Left ventricle myocardium inferior (tissue), 1 donor: ENCODE results near the gene PLEKHA6. TPM values are rescaled to one million over a fixed set of nuclear protein-coding genes. Genes with fewer than 3 reads are reported as not detected.

Experiments used
- DNase-seq: peaks from one replicate; pipeline ENCODE4 v3.0.0-alpha.2; 2020
- H3K27ac ChIP-seq: fragments of 200-600 bp; replicated peaks from 2 replicates; pipeline ENCODE4 v1.8.0; 2021
- H3K27me3 ChIP-seq: fragments of 200-600 bp; 2 replicates; pipeline ENCODE4 v1.8.0; 2021; ENCODE audit warnings: low read depth
- H3K36me3 ChIP-seq: fragments of 200-600 bp; 2 replicates; pipeline ENCODE4 v1.8.0; 2021
- H3K4me1 ChIP-seq: fragments of 200-600 bp; 2 replicates; pipeline ENCODE4 v1.8.0; 2021
- H3K4me3 ChIP-seq: fragments of 200-600 bp; 2 replicates; pipeline ENCODE4 v1.8.0; 2021; ENCODE audit warnings: mild to moderate bottlenecking, moderate library complexity
- H3K9me3 ChIP-seq: fragments of 200-600 bp; replicated peaks from 2 replicates; pipeline ENCODE4 v1.8.0; 2021
- intact Hi-C: fragments of 100-400 bp; cut with micrococcal nuclease; formaldehyde crosslinking; loops from one replicate; pipeline ENCODE4 v1.11.0; 2022
- total RNA-seq: library from RNA; stranded (reverse); fragmentation: NEBNext Ultra II Directional; extraction: Animal tissue kit (Norgen Biotek cat#: 25700); gene quantifications from one replicate; pipeline ENCODE4 v1.2.1, GENCODE V29; 2021
- TF ChIP-seq, protein P1 (sequence below): fragments of 200-600 bp; IDR thresholded peaks from 2 replicates; pipeline ENCODE4 v1.8.0; 2021; ENCODE audit warnings: antibody characterized with exemption, mild to moderate bottlenecking, borderline replicate concordance
- donor health status: DM: no; HTN: yes; CAD: no; lungs with severe emphysema.

The PLEKHA6 gene
- total RNA-seq, 1 donor from 2014 or later = 28.8 TPM

DNA sequence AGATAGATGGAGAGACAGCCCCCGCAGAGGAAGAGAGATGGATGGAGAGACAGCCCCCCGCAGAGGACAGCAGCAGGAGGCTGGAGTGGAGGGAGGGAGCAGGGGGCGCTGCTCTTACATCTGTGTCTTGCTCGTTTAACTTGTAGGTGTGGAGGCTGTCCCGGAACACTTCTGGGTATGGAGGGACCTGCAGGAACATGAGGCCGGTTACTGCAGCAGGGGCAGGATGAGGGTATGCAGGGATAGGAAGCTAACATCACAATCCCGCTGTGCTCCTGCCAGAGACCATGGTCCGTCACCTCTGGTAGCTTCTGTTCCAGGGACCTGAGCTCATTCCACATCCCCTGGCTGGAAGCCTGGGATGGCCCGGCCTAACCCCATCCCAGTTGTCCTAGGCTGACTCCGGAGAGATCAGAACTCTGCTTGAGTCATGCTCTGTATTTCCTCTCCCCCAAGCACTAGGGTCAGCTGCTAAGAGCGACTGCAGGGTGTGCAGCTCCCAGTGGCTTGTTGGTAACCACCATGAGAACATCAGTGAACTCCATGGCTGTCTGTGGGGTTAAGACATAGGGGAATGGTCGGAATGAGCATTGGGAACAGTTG lies 109.2 kb downstream of the PLEKHA6 start:
- TF ChIP-seq, protein P1, sequence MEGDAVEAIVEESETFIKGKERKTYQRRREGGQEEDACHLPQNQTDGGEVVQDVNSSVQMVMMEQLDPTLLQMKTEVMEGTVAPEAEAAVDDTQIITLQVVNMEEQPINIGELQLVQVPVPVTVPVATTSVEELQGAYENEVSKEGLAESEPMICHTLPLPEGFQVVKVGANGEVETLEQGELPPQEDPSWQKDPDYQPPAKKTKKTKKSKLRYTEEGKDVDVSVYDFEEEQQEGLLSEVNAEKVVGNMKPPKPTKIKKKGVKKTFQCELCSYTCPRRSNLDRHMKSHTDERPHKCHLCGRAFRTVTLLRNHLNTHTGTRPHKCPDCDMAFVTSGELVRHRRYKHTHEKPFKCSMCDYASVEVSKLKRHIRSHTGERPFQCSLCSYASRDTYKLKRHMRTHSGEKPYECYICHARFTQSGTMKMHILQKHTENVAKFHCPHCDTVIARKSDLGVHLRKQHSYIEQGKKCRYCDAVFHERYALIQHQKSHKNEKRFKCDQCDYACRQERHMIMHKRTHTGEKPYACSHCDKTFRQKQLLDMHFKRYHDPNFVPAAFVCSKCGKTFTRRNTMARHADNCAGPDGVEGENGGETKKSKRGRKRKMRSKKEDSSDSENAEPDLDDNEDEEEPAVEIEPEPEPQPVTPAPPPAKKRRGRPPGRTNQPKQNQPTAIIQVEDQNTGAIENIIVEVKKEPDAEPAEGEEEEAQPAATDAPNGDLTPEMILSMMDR = no peak
- H3K4me3 ChIP-seq = no peak overlapping the region
- peaks cover 8% of the 10 kb centered on the region for H3K4me1 ChIP-seq
- no peak for DNase-seq
- H3K9me3 ChIP-seq = no peaks in the 10 kb centered on the region
- intact Hi-C loops = no loop called here
- no peaks in the 10 kb centered on the region for H3K27me3 ChIP-seq
- no peak overlapping the region for H3K27ac ChIP-seq
- peaks cover 17% of the 10 kb centered on the region for H3K36me3 ChIP-seq

DNA sequence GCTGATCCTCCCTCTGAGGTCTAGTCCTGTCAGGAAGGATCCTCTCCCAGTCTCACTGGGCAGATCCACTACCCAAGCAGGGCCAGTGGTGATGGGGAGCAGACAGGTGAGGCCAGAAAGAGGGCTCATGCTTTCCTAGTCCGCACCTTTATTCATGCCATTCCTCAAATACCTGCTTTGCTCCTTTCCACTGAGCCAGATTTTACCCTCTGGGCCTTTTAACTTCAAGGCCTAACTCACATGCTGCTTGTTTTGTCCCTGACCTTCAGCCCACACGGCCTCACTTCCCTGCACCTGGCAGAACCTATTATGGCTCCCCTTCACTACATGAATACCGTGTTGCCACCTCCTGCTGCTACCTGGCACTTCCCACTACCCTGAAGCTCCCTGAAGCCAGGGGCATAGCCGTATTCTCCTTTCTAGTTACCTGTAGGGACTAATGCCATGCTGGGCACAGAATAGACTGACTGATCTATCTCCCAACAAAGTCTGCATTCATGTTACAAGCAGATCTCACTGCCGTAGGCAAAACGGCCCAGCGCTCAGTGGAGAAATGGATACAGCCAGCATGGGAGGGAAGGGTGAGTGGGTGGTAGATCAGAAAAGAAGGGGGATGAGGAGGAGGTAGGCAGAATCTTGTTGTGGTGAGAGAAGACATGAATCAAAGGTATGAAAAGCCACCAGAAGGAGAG lies 109.8 kb downstream of the PLEKHA6 start:
- no peaks in the 10 kb centered on the region for H3K9me3 ChIP-seq
- no peaks in the 10 kb centered on the region for H3K27me3 ChIP-seq
- no peak for DNase-seq
- H3K27ac ChIP-seq = no peak overlapping the region
- H3K4me1 ChIP-seq = peaks cover 6% of the 10 kb centered on the region
- TF ChIP-seq, protein P1 = no peak
- H3K36me3 ChIP-seq = peaks cover 23% of the 10 kb centered on the region
- no peak overlapping the region for H3K4me3 ChIP-seq
- intact Hi-C loops = no loop called here

- Histone ChIP-seq H3K27me3 (no peaks in the 10 kb centered on the region), H3K27ac (no peak overlapping the region), H3K4me3 (no peak overlapping the region), H3K4me1 (peaks cover 6% of the 10 kb centered on the region), H3K36me3 (peaks cover 23% of the 10 kb centered on the region), H3K9me3 (no peaks in the 10 kb centered on the region)
- DNase-seq = no peak
- TF ChIP-seq, protein P1 = no peak
- intact Hi-C loops = no loop called here
These were observed 110.8 kb downstream of the PLEKHA6 start for GRCh38 chr1:204248954-204249353.

DNA sequence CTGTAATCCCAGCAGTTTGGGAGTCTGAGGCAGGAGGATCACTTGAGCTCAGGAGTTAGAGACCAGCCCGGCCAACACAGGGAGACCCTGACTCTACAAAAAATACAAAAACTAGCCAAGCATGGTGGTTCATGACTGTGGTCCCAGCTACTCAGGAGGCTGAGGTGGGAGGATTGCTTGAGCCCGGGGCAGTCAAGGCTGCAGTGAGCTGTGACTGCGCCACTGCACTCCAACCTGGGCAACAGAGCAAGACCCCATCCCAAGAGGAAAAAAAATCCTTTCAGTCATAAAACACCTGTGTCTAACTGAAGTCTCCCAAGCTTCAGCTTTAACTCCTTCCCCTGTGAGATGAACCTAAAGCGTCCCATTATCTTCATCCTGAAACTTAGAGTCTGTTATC lies 112.9 kb downstream of the PLEKHA6 start:
- Histone ChIP-seq H3K27me3 (no peaks in the 10 kb centered on the region), H3K9me3 (no peaks in the 10 kb centered on the region), H3K27ac (no peak overlapping the region), H3K36me3 (peaks cover 23% of the 10 kb centered on the region), H3K4me3 (no peak overlapping the region), H3K4me1 (peaks cover 6% of the 10 kb centered on the region)
- intact Hi-C loops = no loop called here
- no peak for DNase-seq
- TF ChIP-seq, protein P1 = no peak

GRCh38 chr1:204242920-204243319 lies 116.8 kb downstream of the PLEKHA6 start:
- Histone ChIP-seq H3K27me3 (no peaks in the 10 kb centered on the region), H3K4me3 (no peak overlapping the region), H3K36me3 (peaks cover 35% of the 10 kb centered on the region), H3K27ac (no peak overlapping the region), H3K4me1 (no peaks in the 10 kb centered on the region), H3K9me3 (no peaks in the 10 kb centered on the region)
- TF ChIP-seq, protein P1 = no peak
- intact Hi-C loops = no loop called here
- no peak for DNase-seq
